Measurements from ENCODE around the gene DLX6.

DNA sequence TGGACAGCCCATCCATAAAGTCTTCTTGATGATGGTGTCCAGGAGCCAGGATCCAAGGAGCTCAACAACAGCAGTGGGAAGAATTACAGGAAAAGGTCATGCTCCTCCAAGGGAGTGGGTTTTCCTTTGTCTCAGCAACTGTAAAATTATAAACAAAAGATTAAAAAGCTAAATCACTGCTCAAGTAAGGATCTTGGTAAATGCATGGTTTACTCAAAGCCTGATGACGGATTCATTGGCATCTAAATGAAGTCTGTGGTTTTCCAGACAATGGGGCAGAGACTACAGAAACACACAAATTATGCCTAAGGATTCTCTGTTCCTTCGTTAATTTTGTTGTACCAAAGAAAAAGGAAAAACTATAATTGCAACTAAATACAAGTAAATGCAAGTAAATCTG is 36.4 kb upstream of the DLX6 start:
- TF ChIP-seq CTCF (IDR thresholded peaks at IDR 0.05) (no peak), POLR2A (IDR thresholded peaks at IDR 0.05) (no peak)
